CD4-positive, alpha-beta T cell treated with Interleukin-17A for 1 hour (primary cell): ENCODE data around the gene ANKFN1.

Source experiments
- DNase-seq: peaks from one replicate; pipeline ENCODE4 v3.0.0-alpha.2; 2020

ANKFN1 gene, protein sequence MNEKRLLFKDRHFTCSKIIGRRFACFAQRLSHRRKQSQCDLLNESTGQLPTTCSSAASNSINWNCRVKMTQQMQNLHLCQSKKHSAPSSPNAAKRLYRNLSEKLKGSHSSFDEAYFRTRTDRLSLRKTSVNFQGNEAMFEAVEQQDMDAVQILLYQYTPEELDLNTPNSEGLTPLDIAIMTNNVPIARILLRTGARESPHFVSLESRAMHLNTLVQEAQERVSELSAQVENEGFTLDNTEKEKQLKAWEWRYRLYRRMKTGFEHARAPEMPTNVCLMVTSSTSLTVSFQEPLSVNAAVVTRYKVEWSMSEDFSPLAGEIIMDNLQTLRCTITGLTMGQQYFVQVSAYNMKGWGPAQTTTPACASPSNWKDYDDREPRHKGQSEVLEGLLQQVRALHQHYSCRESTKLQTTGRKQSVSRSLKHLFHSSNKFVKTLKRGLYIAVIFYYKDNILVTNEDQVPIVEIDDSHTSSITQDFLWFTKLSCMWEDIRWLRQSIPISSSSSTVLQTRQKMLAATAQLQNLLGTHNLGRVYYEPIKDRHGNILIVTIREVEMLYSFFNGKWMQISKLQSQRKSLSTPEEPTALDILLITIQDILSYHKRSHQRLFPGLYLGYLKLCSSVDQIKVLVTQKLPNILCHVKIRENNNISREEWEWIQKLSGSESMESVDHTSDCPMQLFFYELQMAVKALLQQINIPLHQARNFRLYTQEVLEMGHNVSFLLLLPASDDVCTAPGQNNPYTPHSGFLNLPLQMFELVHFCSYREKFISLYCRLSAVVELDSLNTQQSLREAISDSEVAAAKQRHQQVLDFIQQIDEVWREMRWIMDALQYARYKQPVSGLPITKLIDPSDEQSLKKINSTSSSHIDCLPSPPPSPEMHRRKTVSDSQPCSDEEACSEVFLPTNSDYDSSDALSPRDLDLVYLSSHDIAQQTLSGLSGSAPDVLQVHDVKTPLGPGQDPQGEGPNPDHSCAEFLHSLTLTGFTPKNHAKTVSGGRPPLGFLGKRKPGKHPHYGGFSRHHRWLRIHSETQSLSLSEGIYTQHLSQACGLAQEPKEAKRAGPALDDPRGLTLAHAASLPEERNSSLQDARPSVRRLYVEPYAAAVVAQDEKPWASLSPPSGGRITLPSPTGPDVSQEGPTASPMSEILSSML

DNA sequence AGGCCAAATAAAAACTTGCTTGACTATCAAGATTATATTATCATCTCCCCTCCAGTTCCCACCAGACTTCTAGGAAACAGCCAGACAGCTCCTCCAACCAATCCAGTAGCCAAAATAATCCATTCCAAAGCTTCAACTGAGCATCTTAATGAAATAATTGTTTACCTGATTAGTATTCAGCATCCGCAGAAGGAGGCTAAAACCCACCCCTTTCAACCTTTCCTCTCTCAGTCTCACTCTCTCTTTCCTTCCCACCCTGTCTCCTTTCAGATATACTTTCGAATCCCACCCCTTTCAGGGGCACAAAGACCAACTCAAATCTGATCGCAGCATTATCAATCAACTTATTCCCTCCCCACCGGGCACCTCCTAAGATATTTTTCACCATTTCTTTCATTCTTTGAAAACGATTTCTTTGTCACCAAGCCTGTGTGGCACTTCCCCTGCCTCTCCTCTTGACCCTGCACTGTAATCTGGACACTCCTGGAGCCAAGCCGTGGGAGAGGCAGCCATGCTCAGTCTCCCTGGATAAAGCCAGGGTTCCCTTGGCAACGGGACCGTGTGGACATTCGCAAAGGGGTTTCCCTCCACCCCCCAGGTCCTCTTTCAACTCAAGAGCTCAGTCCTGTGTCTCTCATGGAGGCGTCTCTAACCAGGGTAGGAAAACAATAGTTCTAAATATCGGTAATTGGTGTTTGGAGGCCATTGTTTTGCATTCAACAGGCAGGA, at the start of gene ANKFN1:
Gene ANKFN1, plus strand, starts transcription at position 602 of the 729 bp plus-strand sequence. CDS start 59,193 bp downstream, outside the sequence.
- DNase-seq = no peak

- no peak for DNase-seq
These were observed 44.4 kb upstream of the ANKFN1 start for GRCh38 chr17:56108811-56109284.

DNA sequence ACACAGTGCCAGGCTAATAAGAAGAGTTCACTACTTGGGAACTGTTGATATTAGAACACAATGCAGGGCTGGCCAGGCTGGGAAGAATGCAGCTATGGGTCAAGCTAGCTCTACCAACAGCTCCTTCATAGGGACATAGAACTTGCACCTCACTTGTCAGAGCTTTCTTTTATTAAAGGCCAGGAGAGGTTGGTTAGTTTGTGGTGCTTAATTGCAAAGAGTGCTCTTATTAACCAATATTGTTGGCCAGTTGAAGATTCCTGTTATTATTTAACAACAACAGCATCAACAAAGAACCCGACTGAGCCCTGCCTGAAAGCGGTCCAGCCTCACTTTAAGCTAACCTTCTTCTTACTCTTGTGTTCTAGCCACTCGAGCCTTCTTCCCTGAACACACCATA, 43.4 kb upstream of the ANKFN1 start:
- DNase-seq = no peak

DNA sequence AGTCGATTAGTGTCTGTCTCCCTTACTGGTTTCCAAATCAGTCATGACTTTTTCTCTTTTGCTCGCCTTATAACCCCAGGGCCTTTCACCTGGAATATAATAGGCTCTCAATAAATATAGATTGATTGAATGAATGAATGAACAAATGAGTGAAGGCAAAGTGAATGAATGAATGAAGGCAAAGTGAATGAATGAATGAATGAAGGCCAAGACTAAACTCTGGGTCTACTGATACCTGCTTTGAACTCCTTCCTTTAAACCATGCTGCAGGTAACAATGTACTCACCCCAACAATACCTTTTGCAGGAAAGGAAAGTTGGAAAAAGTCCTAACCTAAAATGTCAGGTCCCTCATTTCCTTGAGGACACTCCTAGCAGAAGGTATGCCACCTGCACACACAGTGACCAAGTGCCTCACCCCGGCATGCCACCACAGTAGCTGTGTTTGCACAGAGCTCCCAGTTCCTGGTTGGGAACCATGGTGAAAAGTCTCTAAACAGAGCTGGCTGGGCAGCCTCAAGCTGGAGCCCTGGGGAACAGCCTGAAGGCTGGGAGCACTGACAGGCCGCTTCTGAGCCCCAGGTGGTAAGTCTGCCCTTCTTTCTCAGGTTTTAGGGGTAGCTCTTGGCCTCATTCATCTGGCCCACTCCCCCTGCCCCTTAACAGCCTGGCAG, 42.7 kb upstream of the ANKFN1 start:
- DNase-seq = no peak

DNA sequence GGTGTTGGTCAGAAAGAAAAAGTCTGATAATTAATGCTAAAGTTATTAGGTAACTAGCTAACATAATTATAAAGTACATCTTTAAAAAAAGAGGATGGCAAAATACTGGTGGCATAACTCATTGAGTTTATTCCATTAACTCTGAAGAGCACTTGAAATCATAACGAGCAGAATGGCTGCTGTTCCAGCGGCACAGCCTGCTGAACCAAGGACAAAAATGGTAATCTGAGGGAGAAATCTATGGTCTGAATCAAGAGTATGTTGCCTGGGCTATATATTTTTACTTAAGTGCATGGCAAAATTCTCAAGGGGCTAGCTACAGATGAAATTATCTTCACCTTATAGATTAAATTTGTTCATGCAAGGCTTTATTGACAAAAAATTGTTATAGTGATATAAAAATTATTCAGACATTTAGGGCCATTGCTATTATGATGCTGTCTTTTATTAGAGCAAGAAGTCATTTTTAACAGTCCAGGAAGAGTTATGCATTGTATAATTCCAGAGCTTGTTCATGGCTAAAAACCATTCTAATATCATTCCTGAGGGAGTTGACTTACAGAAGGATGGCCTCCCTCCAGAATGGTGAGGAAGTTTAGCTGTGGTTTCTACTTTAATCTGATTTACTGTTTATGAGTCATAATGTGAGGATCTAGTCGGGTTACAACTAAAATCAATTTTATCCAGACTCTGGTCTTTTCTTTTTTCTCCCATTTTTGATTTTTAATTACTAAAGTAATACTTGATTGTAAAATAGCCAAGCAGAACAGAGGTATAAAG, 41.4 kb upstream of the ANKFN1 start:
- DNase-seq = no peak

DNA sequence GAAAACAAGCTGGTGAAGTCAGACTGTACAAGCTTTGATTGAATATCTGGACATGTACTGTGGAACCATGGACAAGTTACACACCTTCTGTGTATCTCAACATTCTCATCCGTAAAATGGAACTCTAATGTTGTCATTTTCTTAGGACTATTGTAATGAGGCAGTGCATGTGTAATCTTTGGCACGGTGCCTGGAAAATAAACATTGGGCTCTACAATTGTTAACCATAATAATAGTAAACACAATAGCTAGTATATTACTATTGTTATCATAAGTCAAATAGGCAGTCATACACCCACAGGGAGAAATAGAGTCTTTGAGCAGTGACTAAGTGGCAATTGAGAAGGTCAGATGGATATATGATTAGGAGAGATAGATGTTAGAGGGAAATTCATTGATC, 39.8 kb upstream of the ANKFN1 start:
- no peak for DNase-seq

GRCh38 chr17:56114469-56114868, 38.8 kb upstream of the ANKFN1 start:
- no peak for DNase-seq

DNA sequence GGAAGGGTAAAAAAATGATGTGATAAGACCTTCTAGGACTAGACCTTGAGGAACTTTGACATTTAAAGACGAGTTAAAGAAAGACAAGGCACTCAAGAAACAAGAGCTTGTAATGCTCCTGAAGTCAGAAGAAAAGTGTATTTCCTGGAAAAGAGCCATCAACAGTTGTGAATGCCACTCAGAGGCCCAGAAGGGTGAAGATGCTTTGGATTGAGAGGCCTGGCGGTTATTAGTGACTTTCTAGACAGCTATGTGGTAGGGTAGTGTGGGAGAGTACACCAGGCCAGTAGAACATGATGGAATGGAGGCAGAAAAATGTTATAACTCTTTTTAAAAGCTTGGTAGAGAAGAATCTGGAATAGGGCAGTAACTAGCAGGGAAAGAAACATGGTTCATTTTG, 34.1 kb upstream of the ANKFN1 start:
- DNase-seq = no peak

DNA sequence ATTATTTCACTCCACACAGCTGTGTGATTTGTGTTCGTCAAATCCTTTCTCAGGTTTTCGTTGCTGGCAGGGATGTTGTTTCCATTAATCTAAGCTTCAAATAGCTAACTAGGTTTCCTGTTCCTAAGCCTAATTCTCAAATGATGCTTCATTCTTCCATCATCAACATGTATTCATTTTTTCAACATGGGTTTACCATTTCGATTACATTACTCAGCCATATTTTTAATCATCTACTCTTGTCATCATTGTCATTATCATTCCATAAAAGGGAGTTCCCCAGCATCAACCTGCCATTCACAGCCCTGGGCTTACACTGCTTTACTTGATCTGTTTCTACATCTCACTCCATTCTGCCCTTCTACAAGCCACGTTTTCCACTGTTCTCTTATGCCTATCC, 33.3 kb upstream of the ANKFN1 start:
- no peak for DNase-seq

DNA sequence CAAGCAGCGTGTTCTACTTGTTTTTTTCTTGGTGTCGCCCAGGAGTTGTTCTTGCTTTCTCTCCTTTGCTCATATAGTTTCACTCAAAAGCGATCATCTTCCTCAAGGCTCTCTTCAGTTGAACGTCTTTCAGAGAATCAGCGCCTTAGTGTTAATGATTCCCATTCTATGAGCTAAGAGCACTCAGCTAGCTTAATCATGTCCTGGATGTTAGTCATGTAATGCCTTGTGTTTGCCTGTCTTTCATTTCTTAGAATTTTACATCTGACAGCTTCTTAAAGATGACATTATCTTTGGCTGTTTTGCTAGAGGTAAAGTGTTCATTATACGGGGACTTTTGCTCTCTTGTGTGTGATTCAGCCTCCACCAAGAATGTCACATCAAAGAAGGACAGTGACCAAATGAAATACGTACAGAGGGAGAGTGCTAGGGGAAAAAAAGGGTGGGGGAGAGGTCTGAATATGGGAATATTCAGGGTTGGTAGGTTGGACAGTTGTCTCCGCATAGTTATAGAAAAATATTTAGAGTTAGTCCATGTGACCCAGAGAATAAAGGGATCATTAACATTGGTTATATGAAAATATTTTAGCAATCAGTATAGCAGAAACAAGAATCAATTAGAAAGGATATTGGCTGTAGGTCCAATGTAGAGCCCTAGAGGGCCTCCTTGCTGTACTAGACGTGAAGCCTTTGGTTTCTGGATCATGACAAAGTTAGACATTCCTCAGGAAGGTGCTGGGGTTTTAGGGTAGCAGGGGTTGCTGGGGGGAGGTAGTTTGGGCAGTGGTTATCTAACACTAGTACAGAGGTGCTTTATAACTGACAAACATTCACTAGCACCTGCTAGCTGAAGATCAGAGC, 31.9 kb upstream of the ANKFN1 start:
- DNase-seq = no peak

DNA sequence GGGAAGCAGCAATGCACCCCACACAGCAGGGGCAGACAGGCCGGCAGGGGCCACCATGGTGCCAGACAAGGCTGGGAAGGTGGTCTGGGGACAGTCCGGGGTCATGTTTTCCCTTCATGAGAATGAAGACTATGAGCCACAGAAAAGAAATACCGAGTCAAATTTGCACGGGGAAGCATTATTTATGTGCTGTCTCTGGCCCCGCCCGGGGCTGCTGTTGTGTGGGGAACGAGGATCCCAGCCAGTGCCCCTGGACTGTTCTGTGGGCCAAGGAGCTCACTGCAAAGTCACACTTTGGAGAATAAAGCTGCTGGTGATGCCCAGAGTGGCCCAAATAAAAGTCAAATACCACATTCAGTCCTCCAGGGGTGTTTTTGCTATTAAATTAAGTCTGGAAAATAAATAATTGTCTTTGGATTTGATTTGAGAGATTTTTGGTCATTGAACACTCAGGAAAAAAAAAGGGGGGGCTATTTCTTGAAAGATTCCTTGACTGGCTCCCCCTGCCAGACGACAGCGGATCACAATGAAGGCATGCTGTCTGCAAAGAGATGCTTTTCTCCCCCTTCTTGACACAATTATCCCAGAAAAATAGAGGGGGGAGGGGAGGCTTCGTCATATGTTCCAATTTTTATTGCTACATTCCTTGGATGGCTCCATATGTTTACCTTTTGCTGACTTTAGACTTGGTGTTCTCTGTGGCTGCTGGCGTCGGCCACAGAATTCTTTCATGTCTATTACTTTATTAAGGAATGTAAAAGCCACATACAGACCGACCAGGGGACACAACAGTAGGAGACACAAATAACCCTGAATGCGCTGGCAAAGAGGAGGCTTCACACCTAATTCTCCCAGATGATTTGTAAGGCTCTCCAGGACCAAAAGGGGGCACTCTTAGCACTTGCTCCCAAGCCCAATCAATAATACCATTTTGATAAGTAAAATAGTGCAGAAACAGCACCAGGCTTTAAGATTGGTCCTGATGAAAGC, 27.1 kb upstream of the ANKFN1 start:
- DNase-seq = no peak

GRCh38 chr17:56130026-56130425, 23.2 kb upstream of the ANKFN1 start:
- DNase-seq = no peak

GRCh38 chr17:56130631-56131030, 22.6 kb upstream of the ANKFN1 start:
- DNase-seq = no peak

GRCh38 chr17:56131431-56131830, 21.8 kb upstream of the ANKFN1 start:
- DNase-seq = no peak

DNA sequence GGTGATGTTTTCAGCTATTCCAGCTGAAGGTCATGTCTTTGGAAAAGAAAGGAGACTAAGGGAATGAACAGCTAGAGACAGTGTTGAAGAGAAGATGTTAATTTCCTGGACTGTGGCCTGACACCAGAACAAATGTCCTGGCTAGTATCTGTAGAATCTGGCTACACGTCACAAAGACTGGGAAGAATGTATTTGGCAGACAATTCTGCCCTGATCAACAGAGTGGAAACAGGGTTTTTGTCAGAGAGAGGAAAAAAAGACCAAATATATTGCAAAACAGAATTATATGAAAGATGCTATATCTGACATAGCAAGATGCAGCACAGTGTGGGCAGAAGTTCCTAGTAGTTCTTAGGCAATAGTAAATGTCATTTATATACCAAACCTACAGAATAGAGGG, 17.0 kb upstream of the ANKFN1 start:
- DNase-seq = no peak

DNA sequence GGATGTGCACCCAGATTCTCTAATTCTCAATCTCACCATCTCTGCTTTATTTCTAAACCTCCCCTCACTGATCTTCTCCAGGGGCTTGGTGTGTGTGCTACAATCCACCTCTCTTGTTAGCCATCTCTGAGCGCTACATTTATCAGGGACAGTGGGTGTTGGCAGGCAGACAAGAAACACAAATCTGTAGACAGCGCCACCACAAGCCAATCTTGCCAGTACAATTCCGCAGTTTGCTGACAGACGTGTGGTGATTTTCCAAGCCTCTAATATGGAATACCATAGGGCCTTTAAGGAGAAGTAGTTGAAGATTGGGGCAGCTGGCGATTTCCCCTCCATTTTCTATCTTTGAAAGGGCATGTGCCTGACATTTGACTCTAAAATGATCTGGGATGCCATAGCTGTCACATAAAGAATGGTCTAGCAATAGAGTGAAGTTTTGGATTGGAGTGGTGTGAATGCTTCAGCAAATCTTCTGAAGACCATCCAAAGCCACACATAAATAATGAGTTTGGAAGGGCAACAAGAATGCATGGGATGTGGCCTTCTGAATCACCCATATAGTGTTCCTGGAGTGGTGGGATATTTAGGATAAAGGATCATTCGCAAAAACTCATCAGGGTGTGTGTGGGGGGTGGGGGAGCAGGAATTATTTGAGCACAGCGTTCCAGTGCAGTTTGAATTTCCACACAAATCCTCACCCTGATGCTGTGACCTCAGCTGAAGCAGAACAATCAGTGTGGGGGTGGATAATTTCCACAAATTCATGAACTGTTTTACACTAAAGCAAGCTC, 12.0 kb upstream of the ANKFN1 start:
- DNase-seq = no peak

DNA sequence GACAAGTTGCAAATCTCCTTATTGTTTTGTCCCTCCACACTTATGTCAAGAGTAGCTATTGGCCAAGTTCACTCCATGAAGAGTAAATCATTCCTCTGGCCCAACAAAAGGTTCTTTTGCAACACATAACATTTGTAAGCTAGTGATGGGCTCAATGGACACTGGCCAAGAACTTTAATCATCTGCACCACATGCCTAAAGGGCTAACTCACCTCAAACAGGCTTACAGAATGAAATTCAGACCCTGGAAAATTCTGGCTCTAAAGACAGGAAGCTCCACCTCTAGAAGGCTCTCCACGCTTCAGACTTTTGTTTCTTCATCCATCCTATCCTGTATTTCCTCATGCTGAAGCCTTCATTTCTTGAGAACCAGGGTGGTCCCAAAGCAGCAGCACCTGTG, 10.9 kb upstream of the ANKFN1 start:
- no peak for DNase-seq

DNA sequence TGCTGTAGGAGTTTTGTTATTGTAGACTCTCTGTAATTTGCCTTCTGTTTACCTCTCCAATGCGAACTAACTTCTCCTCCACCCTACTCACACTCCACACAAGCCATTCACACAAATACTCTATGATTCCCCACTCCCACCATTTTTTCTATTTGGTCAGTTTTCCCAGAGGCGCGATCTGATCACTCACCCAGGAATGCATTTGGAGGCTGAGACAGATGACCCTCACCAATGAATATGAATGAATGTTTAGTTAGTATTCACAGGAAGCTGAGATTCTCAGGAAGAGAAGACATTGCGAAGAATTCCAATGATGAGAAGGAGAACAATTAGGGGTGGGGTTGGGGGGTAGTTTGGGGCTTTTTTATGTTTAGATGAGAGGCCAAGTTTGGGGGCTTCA, 10.5 kb upstream of the ANKFN1 start:
- DNase-seq = no peak
